ENCODE measurements around the gene AP2B1.

The AP2B1 gene

DNA sequence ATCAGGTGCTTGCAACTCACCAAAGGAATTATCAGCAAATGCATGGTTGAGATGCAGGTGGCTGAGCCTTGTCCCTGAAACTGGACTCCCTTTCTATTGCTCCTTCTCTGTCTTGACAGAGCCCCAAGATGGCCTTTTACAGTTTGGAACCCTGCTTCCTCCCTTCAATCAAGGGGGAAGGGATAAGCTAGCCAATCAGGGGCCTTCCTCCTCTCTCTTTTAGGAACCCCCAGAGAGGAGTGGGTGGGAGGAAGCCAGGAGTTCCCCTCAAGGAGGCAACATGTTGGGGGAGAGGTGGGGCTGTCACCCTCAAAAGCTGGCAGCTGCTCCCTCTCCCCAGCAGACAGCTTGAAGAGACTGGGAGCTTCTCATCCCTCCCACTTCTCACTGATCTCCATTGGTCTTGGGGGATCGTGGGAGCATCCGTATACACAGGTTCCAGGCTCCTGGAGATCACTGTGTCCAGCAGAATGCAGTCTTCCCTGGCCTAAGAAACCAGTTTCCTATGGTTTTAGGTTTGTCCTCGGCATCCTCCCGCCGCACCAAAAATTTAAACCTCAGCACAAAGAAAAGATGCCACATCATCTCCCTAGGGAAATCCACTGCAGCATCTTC lies 151.5 kb downstream of the AP2B1 start:
- Histone ChIP-seq H3K4ac (ENCODE audit: low read depth, low read length) (no peak overlapping the region), H2BK5ac (ENCODE audit: low read length) (no peak overlapping the region), H2BK120ac (ENCODE audit: low read depth, low read length) (no peak overlapping the region), H3K18ac (ENCODE audit: low read length) (no peak overlapping the region), H3K79me2 (ENCODE audit: control insufficient read depth, insufficient read depth, low read length) (no peaks in the 10 kb centered on the region), H3K9ac (ENCODE audit: low read length) (no peak overlapping the region), H2AK5ac (ENCODE audit: low read length) (no peak overlapping the region), H4K8ac (ENCODE audit: low read depth, low read length) (no peak overlapping the region), H3K4me2 (ENCODE audit: low read length) (no peak overlapping the region), H3K4me1 (ENCODE audit: control insufficient read depth, low read depth, low read length) (no peaks in the 10 kb centered on the region), H2BK15ac (replicated peaks; ENCODE audit: low read depth) (no peak overlapping the region), H4K5ac (ENCODE audit: low read length) (no peak overlapping the region), H3K36me3 (ENCODE audit: control insufficient read depth, insufficient read depth, low read length) (no peaks in the 10 kb centered on the region), H3K27me3 (ENCODE audit: insufficient read depth, low read length, poor library complexity) (peaks cover 14% of the 10 kb centered on the region), H3K23ac (ENCODE audit: low read length) (no peak overlapping the region), H3K4me3 (ENCODE audit: low read length) (no peak overlapping the region), H3K56ac (ENCODE audit: low read length) (no peak overlapping the region), H3K27ac (ENCODE audit: low read depth, low read length) (no peak overlapping the region), H3K79me1 (ENCODE audit: low read length) (no peaks in the 10 kb centered on the region)
- no CpG with 5 or more reads among the region's 5 CpGs for WGBS (ENCODE audit: extremely low coverage, insufficient coverage, low lambda C conversion rate)
- DNase-seq = no peak

DNA sequence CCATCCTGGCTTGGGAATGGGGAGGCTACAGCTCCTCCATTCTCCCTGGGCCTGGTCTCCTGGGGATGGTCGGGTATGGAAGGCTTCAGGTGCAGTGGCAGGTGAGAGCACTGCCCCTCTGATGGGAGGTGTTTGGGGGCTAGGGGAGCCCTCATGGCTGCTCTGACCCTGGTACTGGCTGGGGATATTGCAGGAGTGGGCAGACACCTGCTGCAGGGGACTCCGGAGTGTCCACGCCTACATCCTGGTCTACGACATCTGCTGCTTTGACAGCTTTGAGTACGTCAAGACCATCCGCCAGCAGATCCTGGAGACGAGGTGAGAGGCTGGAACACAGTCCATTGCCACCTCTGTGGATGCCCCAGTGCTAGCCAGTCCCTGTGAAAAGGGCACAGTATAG lies 153.1 kb downstream of the AP2B1 start:
- H3K4me3 ChIP-seq (ENCODE audit: low read length) = no peak overlapping the region
- H2BK5ac ChIP-seq (ENCODE audit: low read length) = no peak overlapping the region
- H3K36me3 ChIP-seq (ENCODE audit: control insufficient read depth, insufficient read depth, low read length) = no peaks in the 10 kb centered on the region
- H3K79me1 ChIP-seq (ENCODE audit: low read length) = no peaks in the 10 kb centered on the region
- H3K18ac ChIP-seq (ENCODE audit: low read length) = no peak overlapping the region
- no peak for DNase-seq
- H2BK120ac ChIP-seq (ENCODE audit: low read depth, low read length) = no peak overlapping the region
- no peak overlapping the region for H4K8ac ChIP-seq (ENCODE audit: low read depth, low read length)
- no peak overlapping the region for H3K9ac ChIP-seq (ENCODE audit: low read length)
- WGBS (ENCODE audit: extremely low coverage, insufficient coverage, low lambda C conversion rate) = no CpG with 5 or more reads among the region's 7 CpGs
- H3K56ac ChIP-seq (ENCODE audit: low read length) = no peak overlapping the region
- H3K4ac ChIP-seq (ENCODE audit: low read depth, low read length) = no peak overlapping the region
- H3K4me1 ChIP-seq (ENCODE audit: control insufficient read depth, low read depth, low read length) = no peaks in the 10 kb centered on the region
- H3K27ac ChIP-seq (ENCODE audit: low read depth, low read length) = no peak overlapping the region
- no peak overlapping the region for H3K4me2 ChIP-seq (ENCODE audit: low read length)
- H4K5ac ChIP-seq (ENCODE audit: low read length) = no peak overlapping the region
- no peaks in the 10 kb centered on the region for H3K79me2 ChIP-seq (ENCODE audit: control insufficient read depth, insufficient read depth, low read length)
- H3K27me3 ChIP-seq (ENCODE audit: insufficient read depth, low read length, poor library complexity) = peaks cover 14% of the 10 kb centered on the region
- H2BK15ac ChIP-seq (replicated peaks; ENCODE audit: low read depth) = no peak overlapping the region
- H2AK5ac ChIP-seq (ENCODE audit: low read length) = no peak overlapping the region
- no peak overlapping the region for H3K23ac ChIP-seq (ENCODE audit: low read length)

DNA sequence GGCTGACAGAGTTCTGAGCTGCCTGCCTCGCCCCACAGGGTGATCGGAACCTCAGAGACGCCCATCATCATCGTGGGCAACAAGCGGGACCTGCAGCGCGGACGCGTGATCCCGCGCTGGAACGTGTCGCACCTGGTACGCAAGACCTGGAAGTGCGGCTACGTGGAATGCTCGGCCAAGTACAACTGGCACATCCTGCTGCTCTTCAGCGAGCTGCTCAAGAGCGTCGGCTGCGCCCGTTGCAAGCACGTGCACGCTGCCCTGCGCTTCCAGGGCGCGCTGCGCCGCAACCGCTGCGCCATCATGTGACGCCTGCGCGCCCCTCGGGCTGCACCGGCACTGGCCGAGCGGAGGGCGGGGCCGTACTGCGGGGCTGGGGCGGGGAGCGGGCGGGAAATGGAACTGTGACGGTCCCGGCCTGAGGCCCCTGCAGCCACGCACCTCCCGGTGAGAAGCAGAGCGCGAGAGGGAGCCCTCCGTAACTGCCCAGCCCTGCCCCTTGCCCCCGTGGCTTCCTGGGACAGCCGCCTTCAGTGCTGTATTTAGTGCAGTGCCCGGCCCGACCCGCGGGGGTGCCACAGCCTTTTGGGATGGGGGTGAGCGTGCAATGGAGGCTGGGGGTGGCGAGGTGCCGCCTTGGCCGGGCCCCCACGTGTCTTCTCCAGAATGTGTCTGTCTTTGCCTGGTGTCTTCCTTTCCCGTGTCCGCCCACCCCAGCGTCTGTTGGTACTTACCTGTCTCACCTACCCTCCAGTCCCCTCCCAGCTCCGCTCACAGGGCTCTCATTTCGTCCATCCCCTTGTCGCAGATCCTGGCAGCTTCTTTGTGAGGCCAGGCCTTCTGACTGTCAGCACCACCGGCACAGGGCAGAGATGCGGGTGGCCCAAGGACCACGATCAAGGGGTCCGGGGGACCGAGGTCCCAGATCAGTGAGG lies 154.1 kb downstream of the AP2B1 start:
- peak; percentile 54 for DNase-seq
- Histone ChIP-seq H3K23ac (ENCODE audit: low read length) (no peak overlapping the region), H3K4me2 (ENCODE audit: low read length) (no peak overlapping the region), H3K79me2 (ENCODE audit: control insufficient read depth, insufficient read depth, low read length) (no peaks in the 10 kb centered on the region), H3K27me3 (ENCODE audit: insufficient read depth, low read length, poor library complexity) (peaks cover 14% of the 10 kb centered on the region), H3K27ac (ENCODE audit: low read depth, low read length) (no peak overlapping the region), H3K4ac (ENCODE audit: low read depth, low read length) (no peak overlapping the region), H3K56ac (ENCODE audit: low read length) (peak overlapping the region; percentile 25), H3K18ac (ENCODE audit: low read length) (no peak overlapping the region), H3K4me1 (ENCODE audit: control insufficient read depth, low read depth, low read length) (no peaks in the 10 kb centered on the region), H2BK120ac (ENCODE audit: low read depth, low read length) (no peak overlapping the region), H3K4me3 (ENCODE audit: low read length) (no peak overlapping the region), H2BK15ac (replicated peaks; ENCODE audit: low read depth) (no peak overlapping the region), H3K9ac (ENCODE audit: low read length) (no peak overlapping the region), H3K36me3 (ENCODE audit: control insufficient read depth, insufficient read depth, low read length) (no peaks in the 10 kb centered on the region), H2BK5ac (ENCODE audit: low read length) (no peak overlapping the region), H4K8ac (ENCODE audit: low read depth, low read length) (no peak overlapping the region), H2AK5ac (ENCODE audit: low read length) (no peak overlapping the region), H3K79me1 (ENCODE audit: low read length) (no peaks in the 10 kb centered on the region), H4K5ac (ENCODE audit: low read length) (no peak overlapping the region)
- no CpG with 5 or more reads among the region's 73 CpGs for WGBS (ENCODE audit: extremely low coverage, insufficient coverage, low lambda C conversion rate)

DNA sequence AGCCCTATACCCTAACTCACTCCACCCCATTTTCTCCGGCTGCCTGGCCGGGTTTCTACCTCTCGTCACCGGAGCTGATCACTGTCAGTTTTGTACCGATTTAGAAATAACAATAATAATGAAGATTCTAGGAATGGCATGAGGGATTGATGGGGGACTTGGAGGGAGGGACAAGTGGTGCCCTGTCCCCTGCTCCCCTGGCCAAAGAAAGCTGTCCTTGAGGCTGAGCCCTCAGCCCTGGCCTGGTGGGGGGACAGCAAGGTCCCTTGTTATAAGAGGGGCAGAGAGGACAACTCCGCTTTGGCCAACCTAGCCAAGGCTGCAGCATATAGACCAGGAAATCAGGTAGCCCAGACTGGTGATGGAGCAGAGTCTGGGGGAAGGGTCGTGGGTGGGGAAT lies 155.4 kb downstream of the AP2B1 start:
- WGBS (ENCODE audit: extremely low coverage, insufficient coverage, low lambda C conversion rate) = no CpG with 5 or more reads among the region's 7 CpGs
- Histone ChIP-seq H3K56ac (ENCODE audit: low read length) (no peak overlapping the region), H3K4me2 (ENCODE audit: low read length) (no peak overlapping the region), H3K27me3 (ENCODE audit: insufficient read depth, low read length, poor library complexity) (peaks cover 14% of the 10 kb centered on the region), H4K8ac (ENCODE audit: low read depth, low read length) (no peak overlapping the region), H3K4ac (ENCODE audit: low read depth, low read length) (no peak overlapping the region), H2BK5ac (ENCODE audit: low read length) (no peak overlapping the region), H4K5ac (ENCODE audit: low read length) (no peak overlapping the region), H3K9ac (ENCODE audit: low read length) (no peak overlapping the region), H2AK5ac (ENCODE audit: low read length) (no peak overlapping the region), H3K18ac (ENCODE audit: low read length) (no peak overlapping the region), H3K36me3 (ENCODE audit: control insufficient read depth, insufficient read depth, low read length) (no peaks in the 10 kb centered on the region), H3K79me2 (ENCODE audit: control insufficient read depth, insufficient read depth, low read length) (no peaks in the 10 kb centered on the region), H3K23ac (ENCODE audit: low read length) (no peak overlapping the region), H3K4me1 (ENCODE audit: control insufficient read depth, low read depth, low read length) (no peaks in the 10 kb centered on the region), H2BK120ac (ENCODE audit: low read depth, low read length) (no peak overlapping the region), H3K4me3 (ENCODE audit: low read length) (no peak overlapping the region), H3K79me1 (ENCODE audit: low read length) (no peaks in the 10 kb centered on the region), H2BK15ac (replicated peaks; ENCODE audit: low read depth) (no peak overlapping the region), H3K27ac (ENCODE audit: low read depth, low read length) (no peak overlapping the region)
- no peak for DNase-seq

DNA sequence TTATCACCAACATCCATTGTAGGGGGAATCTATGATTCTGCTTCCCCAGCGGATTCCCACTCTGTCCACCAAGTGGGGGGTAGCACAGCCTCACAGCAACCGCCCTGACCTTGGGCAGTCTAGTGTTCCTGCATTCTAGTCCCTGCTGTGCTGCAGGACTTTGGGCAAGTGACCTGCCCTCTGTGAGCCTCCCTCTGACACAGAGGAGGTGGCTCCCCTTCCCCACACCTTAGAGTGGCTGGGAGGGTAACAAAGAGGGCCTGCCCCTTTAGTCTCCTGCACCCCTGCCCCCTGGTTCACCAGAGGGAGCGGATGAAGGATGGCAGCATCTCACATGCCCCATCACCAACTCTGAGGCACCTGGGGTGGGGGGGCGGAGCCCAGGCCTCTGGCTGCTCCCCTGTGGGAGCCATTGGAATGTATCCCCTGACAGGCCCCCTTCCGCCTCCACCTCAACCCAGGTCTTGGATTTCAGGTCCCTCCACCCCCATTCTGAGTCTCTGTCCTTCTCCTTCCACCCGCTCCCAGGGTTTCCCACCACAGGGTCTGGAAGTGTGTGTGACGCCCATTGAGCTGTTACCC lies 155.9 kb downstream of the AP2B1 start:
- Histone ChIP-seq H3K36me3 (ENCODE audit: control insufficient read depth, insufficient read depth, low read length) (no peaks in the 10 kb centered on the region), H3K23ac (ENCODE audit: low read length) (no peak overlapping the region), H2BK15ac (replicated peaks; ENCODE audit: low read depth) (no peak overlapping the region), H3K79me1 (ENCODE audit: low read length) (no peaks in the 10 kb centered on the region), H3K18ac (ENCODE audit: low read length) (no peak overlapping the region), H3K4me1 (ENCODE audit: control insufficient read depth, low read depth, low read length) (no peaks in the 10 kb centered on the region), H3K9ac (ENCODE audit: low read length) (no peak overlapping the region), H2AK5ac (ENCODE audit: low read length) (no peak overlapping the region), H3K4ac (ENCODE audit: low read depth, low read length) (no peak overlapping the region), H3K27me3 (ENCODE audit: insufficient read depth, low read length, poor library complexity) (peaks cover 14% of the 10 kb centered on the region), H3K27ac (ENCODE audit: low read depth, low read length) (no peak overlapping the region), H3K56ac (ENCODE audit: low read length) (no peak overlapping the region), H3K4me3 (ENCODE audit: low read length) (no peak overlapping the region), H4K8ac (ENCODE audit: low read depth, low read length) (no peak overlapping the region), H2BK5ac (ENCODE audit: low read length) (no peak overlapping the region), H4K5ac (ENCODE audit: low read length) (no peak overlapping the region), H3K79me2 (ENCODE audit: control insufficient read depth, insufficient read depth, low read length) (no peaks in the 10 kb centered on the region), H3K4me2 (ENCODE audit: low read length) (no peak overlapping the region), H2BK120ac (ENCODE audit: low read depth, low read length) (no peak overlapping the region)
- no peak for DNase-seq
- no CpG with 5 or more reads among the region's 7 CpGs for WGBS (ENCODE audit: extremely low coverage, insufficient coverage, low lambda C conversion rate)

All from mesendoderm (in vitro differentiated cells).